SJSA1 (cell line): Measurements from ENCODE around the gene CHN2. TPM values are rescaled to one million over a fixed set of nuclear protein-coding genes. Genes with fewer than 3 reads are reported as not detected.

Experiments
- DNase-seq, 2 experiments: peaks; one replicate each; pipeline ENCODE4 v3.0.0-alpha.2; 2015 to 2020; ENCODE audit warnings: low spot score in 2 of 2, low read depth in 1 of 2
- H3K27ac ChIP-seq: fragments of 250-450 bp; sonication (Bioruptor Pico); 2 replicates; pipeline ENCODE4 v1.5.1; 2020; ENCODE audit warnings: mild to moderate bottlenecking, moderate library complexity
- H3K27me3 ChIP-seq: fragments of 250-450 bp; sonication (Bioruptor Pico); replicated peaks from 2 replicates; pipeline ENCODE4 v1.5.1; 2020; ENCODE audit warnings: mild to moderate bottlenecking, moderate library complexity
- H3K36me3 ChIP-seq: fragments of 250-450 bp; sonication (Bioruptor Pico); 2 replicates; pipeline ENCODE4 v1.5.1; 2020; ENCODE audit warnings: mild to moderate bottlenecking
- H3K4me1 ChIP-seq: fragments of 250-450 bp; sonication (Bioruptor Pico); replicated peaks from 2 replicates; pipeline ENCODE4 v1.6.1; 2021; ENCODE audit warnings: mild to moderate bottlenecking
- H3K4me3 ChIP-seq: fragments of 250-450 bp; sonication (Bioruptor Pico); 2 replicates; pipeline ENCODE4 v1.5.1; 2020; ENCODE audit warnings: mild to moderate bottlenecking
- H3K9me3 ChIP-seq: fragments of 250-450 bp; sonication (Bioruptor Pico); replicated peaks from 2 replicates; pipeline ENCODE4 v1.5.1; 2020; ENCODE audit warnings: mild to moderate bottlenecking
- total RNA-seq: library from RNA; depleted of rRNA; stranded (reverse); fragments of >200 nt; shearing (Covaris generic); gene quantifications from 2 replicates; pipeline ENCODE4 v1.2.3, GENCODE V29; 2014

Gene CHN2
- total RNA-seq, 1 experiment from 2014 or later: 0.21 TPM

- no peak overlapping the region for H3K4me3 ChIP-seq
- H3K27me3 ChIP-seq: peaks cover 41% of the 10 kb centered on the region
- no peak for DNase-seq
- no peaks in the 10 kb centered on the region for H3K9me3 ChIP-seq
- H3K27ac ChIP-seq: no peak overlapping the region
- H3K36me3 ChIP-seq: no peaks in the 10 kb centered on the region
- no peaks in the 10 kb centered on the region for H3K4me1 ChIP-seq
Observed at GRCh38 chr7:29315122-29315891, 120.7 kb downstream of the CHN2 start.

- no peaks in the 10 kb centered on the region for H3K4me1 ChIP-seq
- no peaks in the 10 kb centered on the region for H3K36me3 ChIP-seq
- no peak for DNase-seq
- H3K4me3 ChIP-seq: no peak overlapping the region
- no peaks in the 10 kb centered on the region for H3K9me3 ChIP-seq
- H3K27me3 ChIP-seq: peaks cover 44% of the 10 kb centered on the region
- H3K27ac ChIP-seq: no peak overlapping the region
Observed at GRCh38 chr7:29315892-29316270, 121.3 kb downstream of the CHN2 start.

- H3K4me1 ChIP-seq: no peaks in the 10 kb centered on the region
- peaks cover 50% of the 10 kb centered on the region for H3K27me3 ChIP-seq
- H3K36me3 ChIP-seq: no peaks in the 10 kb centered on the region
- no peak overlapping the region for H3K27ac ChIP-seq
- DNase-seq: no peak
- no peak overlapping the region for H3K4me3 ChIP-seq
- H3K9me3 ChIP-seq: no peaks in the 10 kb centered on the region
Observed at GRCh38 chr7:29316926-29317325, 122.4 kb downstream of the CHN2 start.

- Histone ChIP-seq H3K27ac (no peak overlapping the region), H3K4me1 (no peaks in the 10 kb centered on the region)
- no peak for DNase-seq
Observed at GRCh38 chr7:29318853-29319718, 124.5 kb downstream of the CHN2 start.

GRCh38 chr7:29319719-29320521 lies 125.3 kb downstream of the CHN2 start:
- Histone ChIP-seq H3K4me3 (no peak overlapping the region), H3K4me1 (no peaks in the 10 kb centered on the region), H3K9me3 (no peaks in the 10 kb centered on the region), H3K27me3 (peaks cover 45% of the 10 kb centered on the region), H3K36me3 (no peaks in the 10 kb centered on the region), H3K27ac (no peak overlapping the region)
- DNase-seq: no peak

More at GRCh38 chr7:29318853-29319718, 124.5 kb downstream of the CHN2 start:
- H3K36me3 ChIP-seq: no peaks in the 10 kb centered on the region
- H3K4me3 ChIP-seq: no peak overlapping the region
- H3K27me3 ChIP-seq: peaks cover 52% of the 10 kb centered on the region
- H3K9me3 ChIP-seq: no peaks in the 10 kb centered on the region

GRCh38 chr7:29320577-29320976 lies 126.0 kb downstream of the CHN2 start:
- no peak overlapping the region for H3K4me3 ChIP-seq
- no peak overlapping the region for H3K27ac ChIP-seq
- H3K36me3 ChIP-seq: no peaks in the 10 kb centered on the region
- no peaks in the 10 kb centered on the region for H3K9me3 ChIP-seq
- DNase-seq: no peak
- H3K4me1 ChIP-seq: no peaks in the 10 kb centered on the region
- H3K27me3 ChIP-seq: peaks cover 40% of the 10 kb centered on the region

GRCh38 chr7:29322023-29322712 lies 127.6 kb downstream of the CHN2 start:
- peaks cover 43% of the 10 kb centered on the region for H3K27me3 ChIP-seq
- H3K4me1 ChIP-seq: no peaks in the 10 kb centered on the region
- no peak for DNase-seq
- no peak overlapping the region for H3K27ac ChIP-seq
- no peaks in the 10 kb centered on the region for H3K9me3 ChIP-seq
- H3K36me3 ChIP-seq: no peaks in the 10 kb centered on the region
- no peak overlapping the region for H3K4me3 ChIP-seq

GRCh38 chr7:29325476-29325875 lies 130.9 kb downstream of the CHN2 start:
- no peaks in the 10 kb centered on the region for H3K9me3 ChIP-seq
- H3K27me3 ChIP-seq: peaks cover 44% of the 10 kb centered on the region
- H3K36me3 ChIP-seq: no peaks in the 10 kb centered on the region
- DNase-seq: no peak
- no peak overlapping the region for H3K27ac ChIP-seq
- H3K4me1 ChIP-seq: no peaks in the 10 kb centered on the region
- H3K4me3 ChIP-seq: no peak overlapping the region

GRCh38 chr7:29326864-29327263 lies 132.3 kb downstream of the CHN2 start:
- no peak overlapping the region for H3K4me3 ChIP-seq

GRCh38 chr7:29327455-29327854 lies 132.9 kb downstream of the CHN2 start:
- H3K27ac ChIP-seq: no peak overlapping the region
- DNase-seq: no peak
- H3K27me3 ChIP-seq: peaks cover 46% of the 10 kb centered on the region
- H3K9me3 ChIP-seq: no peaks in the 10 kb centered on the region
- H3K4me3 ChIP-seq: no peak overlapping the region
- no peaks in the 10 kb centered on the region for H3K36me3 ChIP-seq
- H3K4me1 ChIP-seq: no peaks in the 10 kb centered on the region

More at GRCh38 chr7:29326864-29327263, 132.3 kb downstream of the CHN2 start:
- no peak for DNase-seq
- Histone ChIP-seq H3K9me3 (no peaks in the 10 kb centered on the region), H3K4me1 (no peaks in the 10 kb centered on the region), H3K36me3 (no peaks in the 10 kb centered on the region), H3K27me3 (peaks cover 49% of the 10 kb centered on the region), H3K27ac (no peak overlapping the region)

GRCh38 chr7:29328045-29328444 lies 133.5 kb downstream of the CHN2 start:
- Histone ChIP-seq H3K9me3 (no peaks in the 10 kb centered on the region), H3K4me1 (no peaks in the 10 kb centered on the region), H3K27ac (no peak overlapping the region), H3K36me3 (no peaks in the 10 kb centered on the region), H3K4me3 (no peak overlapping the region), H3K27me3 (peaks cover 41% of the 10 kb centered on the region)
- DNase-seq: no peak

GRCh38 chr7:29328811-29329210 lies 134.2 kb downstream of the CHN2 start:
- Histone ChIP-seq H3K27ac (no peak overlapping the region), H3K4me3 (no peak overlapping the region), H3K9me3 (no peaks in the 10 kb centered on the region), H3K4me1 (no peaks in the 10 kb centered on the region), H3K36me3 (no peaks in the 10 kb centered on the region), H3K27me3 (peaks cover 41% of the 10 kb centered on the region)
- no peak for DNase-seq

- H3K4me1 ChIP-seq: no peaks in the 10 kb centered on the region
- no peak overlapping the region for H3K27ac ChIP-seq
- no peak overlapping the region for H3K4me3 ChIP-seq
- H3K36me3 ChIP-seq: no peaks in the 10 kb centered on the region
- no peaks in the 10 kb centered on the region for H3K9me3 ChIP-seq
- peaks cover 41% of the 10 kb centered on the region for H3K27me3 ChIP-seq
- no peak for DNase-seq
Observed at GRCh38 chr7:29329686-29330085, 135.1 kb downstream of the CHN2 start.
